HG03571 (cell line): Measurements from ENCODE around the gene DIAPH3.

Source experiments
- ATAC-seq: cut with Tn5 transposase; IDR thresholded peaks from one replicate; pipeline ENCODE4 v1.9.1; 2021; ENCODE audit not compliant: unreplicated experiment

DIAPH3 gene

GRCh38 chr13:59879281-59879680 lies 284.4 kb downstream of the DIAPH3 start:
- no peak for ATAC-seq

- ATAC-seq, result no peak
These were observed 285.8 kb downstream of the DIAPH3 start for GRCh38 chr13:59877933-59878332.

- no peak for ATAC-seq
These were observed 288.8 kb downstream of the DIAPH3 start for GRCh38 chr13:59874973-59875372.

GRCh38 chr13:59873856-59874255 lies 289.9 kb downstream of the DIAPH3 start:
- no peak for ATAC-seq

GRCh38 chr13:59873309-59873708 lies 290.4 kb downstream of the DIAPH3 start:
- no peak for ATAC-seq

- no peak for ATAC-seq
These were observed 295.9 kb downstream of the DIAPH3 start for GRCh38 chr13:59867867-59868266.

GRCh38 chr13:59865398-59865797 lies 298.3 kb downstream of the DIAPH3 start:
- no peak for ATAC-seq

- ATAC-seq, result no peak
These were observed 300.1 kb downstream of the DIAPH3 start for GRCh38 chr13:59863621-59864020.

- ATAC-seq, result no peak
These were observed 302.1 kb downstream of the DIAPH3 start for GRCh38 chr13:59861676-59862075.

GRCh38 chr13:59856281-59856810 lies 307.4 kb downstream of the DIAPH3 start:
- ATAC-seq, result no peak

- ATAC-seq, result no peak
These were observed 316.7 kb downstream of the DIAPH3 start for GRCh38 chr13:59846845-59847620.

GRCh38 chr13:59843040-59843439 lies 320.7 kb downstream of the DIAPH3 start:
- ATAC-seq, result no peak

GRCh38 chr13:59842507-59842906 lies 321.2 kb downstream of the DIAPH3 start:
- no peak for ATAC-seq

GRCh38 chr13:59839186-59839585 lies 324.5 kb downstream of the DIAPH3 start:
- ATAC-seq, result no peak

- ATAC-seq, result no peak
These were observed 326.6 kb downstream of the DIAPH3 start for GRCh38 chr13:59837101-59837500.

GRCh38 chr13:59835569-59835968 lies 328.2 kb downstream of the DIAPH3 start:
- ATAC-seq, result no peak

GRCh38 chr13:59834801-59835200 lies 328.9 kb downstream of the DIAPH3 start:
- no peak for ATAC-seq

GRCh38 chr13:59829690-59830089 lies 334.0 kb downstream of the DIAPH3 start:
- no peak for ATAC-seq

GRCh38 chr13:59823486-59823885 lies 340.2 kb downstream of the DIAPH3 start:
- ATAC-seq, result no peak

GRCh38 chr13:59809564-59809963 lies 354.2 kb downstream of the DIAPH3 start:
- no peak for ATAC-seq

- no peak for ATAC-seq
These were observed 356.9 kb downstream of the DIAPH3 start for GRCh38 chr13:59806801-59807200.

- ATAC-seq, result no peak
These were observed 362.4 kb downstream of the DIAPH3 start for GRCh38 chr13:59801107-59801880.
